ENCODE data around the gene SAP30. TPM values are rescaled to one million over a fixed set of nuclear protein-coding genes. Genes with fewer than 3 reads are reported as not detected.

SAP30 gene
- total and polyA plus RNA-seq, 9 donors: 10.7 to 32.3 (median 15.7) TPM

- 81 to 91% (median 89%) methylated on average over 2 of the region's 2 CpGs for WGBS, 3 donors
- TF ChIP-seq EP300 (IDR thresholded peaks at IDR 0.05) (no peak), CTCF (IDR thresholded peaks at IDR 0.05) (no peak), POLR2A (IDR thresholded peaks at IDR 0.05) (no peak)
Observed at GRCh38 chr4:173330590-173330989, 40.2 kb upstream of the SAP30 start.

GRCh38 chr4:173332021-173332487 lies 38.7 kb upstream of the SAP30 start:
- H3K27ac ChIP-seq: no peak overlapping the region
- TF ChIP-seq CTCF (IDR thresholded peaks at IDR 0.05) (no peak), EP300 (IDR thresholded peaks at IDR 0.05) (no peak), POLR2A (IDR thresholded peaks at IDR 0.05) (no peak)
- 40 to 48% (median 45%) methylated on average over 6 of the region's 6 CpGs for WGBS, 3 donors
- H3K4me1 ChIP-seq (ENCODE audit: insufficient read depth): peaks cover 2% of the 10 kb centered on the region
- no peak overlapping the region for H3K4me3 ChIP-seq
- DNase-seq: no peak
- no peaks in the 10 kb centered on the region for H3K36me3 ChIP-seq
- no peaks in the 10 kb centered on the region for H3K9me3 ChIP-seq
- no peaks in the 10 kb centered on the region for H3K27me3 ChIP-seq
- intact Hi-C loops (cut with DNase I): loop anchor here in 1 of 4 donors (5.0 kb wide), 1 partner anchor 40 kb away; the partner anchor contains the start of gene SAP30

More at GRCh38 chr4:173330590-173330989, 40.2 kb upstream of the SAP30 start:
- Histone ChIP-seq H3K27me3 (no peaks in the 10 kb centered on the region), H3K36me3 (no peaks in the 10 kb centered on the region), H3K4me1 (ENCODE audit: insufficient read depth) (peaks cover 2% of the 10 kb centered on the region), H3K9me3 (no peaks in the 10 kb centered on the region), H3K4me3 (no peak overlapping the region), H3K27ac (no peak overlapping the region)
- DNase-seq: no peak
- intact Hi-C loops (cut with DNase I): loop anchor here in 1 of 4 donors (5.0 kb wide), 1 partner anchor 42 kb away; the partner anchor contains the start of gene SAP30

GRCh38 chr4:173332963-173333657 lies 37.6 kb upstream of the SAP30 start:
- Histone ChIP-seq H3K4me1 (ENCODE audit: insufficient read depth) (peaks cover 2% of the 10 kb centered on the region), H3K27ac (peak overlapping the region; percentile 92 to 100), H3K36me3 (no peaks in the 10 kb centered on the region), H3K9me3 (no peaks in the 10 kb centered on the region), H3K27me3 (no peaks in the 10 kb centered on the region), H3K4me3 (peak overlapping the region; percentile 65)
- WGBS, 3 donors: 9% methylated on average over 21 of the region's 21 CpGs
- intact Hi-C loops (cut with DNase I): loop anchor here in 1 of 4 donors (5.0 kb wide), 1 partner anchor 39 kb away; the partner anchor contains the start of gene SAP30
- no peak for DNase-seq
- TF ChIP-seq POLR2A (IDR thresholded peaks at IDR 0.05): no peak
- no peak for TF ChIP-seq EP300 (IDR thresholded peaks at IDR 0.05)
- no peak for TF ChIP-seq CTCF (IDR thresholded peaks at IDR 0.05)

- Histone ChIP-seq H3K27ac (peak overlapping the region; percentile 92 to 100), H3K4me1 (ENCODE audit: insufficient read depth) (peaks cover 2% of the 10 kb centered on the region), H3K36me3 (no peaks in the 10 kb centered on the region), H3K9me3 (no peaks in the 10 kb centered on the region), H3K27me3 (no peaks in the 10 kb centered on the region), H3K4me3 (peak overlapping the region; percentile 65)
- TF ChIP-seq POLR2A (IDR thresholded peaks at IDR 0.05) (no peak), EP300 (IDR thresholded peaks at IDR 0.05) (no peak), CTCF (IDR thresholded peaks at IDR 0.05) (no peak)
- WGBS, 3 donors: 1% methylated on average over 26 to 53 of the region's 53 CpGs
- intact Hi-C loops (cut with DNase I): loop anchor here in 3 of 4 donors (1.0 to 5.0 kb wide), 3 partner anchors 36 to 39 kb away; partner anchors contain the start of gene SAP30 (in 2 of the 3)
- DNase-seq: peak; percentile 67 to 85 (median 82)
Observed at GRCh38 chr4:173333658-173334084, 37.1 kb upstream of the SAP30 start.
